HEK293 (cell line): Measurements from ENCODE around the gene DNAH8.

Experiments
- KLF10 ChIP-seq: fragments of 450-650 bp; IDR thresholded peaks from 2 replicates; pipeline ENCODE4 v1.5.1; 2018; ENCODE audit warnings: missing biosample characterization, mild to moderate bottlenecking, missing genetic modification characterization
- ZNF155 ChIP-seq: fragments of 450-650 bp; formaldehyde crosslinking; IDR thresholded peaks from 2 replicates; pipeline ENCODE4 v1.5.1; 2016; ENCODE audit warnings: missing biosample characterization, missing genetic modification characterization
- ZNF24 ChIP-seq: fragments of 450-650 bp; formaldehyde crosslinking; IDR thresholded peaks from 2 replicates; pipeline ENCODE4 v1.5.1; 2016; ENCODE audit warnings: missing biosample characterization, missing genetic modification characterization
- ZNF311 ChIP-seq: fragments of 450-650 bp; formaldehyde crosslinking; IDR thresholded peaks from 2 replicates; pipeline ENCODE4 v1.5.1; 2017; ENCODE audit warnings: missing biosample characterization, missing genetic modification characterization, borderline replicate concordance
- ZNF654 ChIP-seq: fragments of 450-650 bp; formaldehyde crosslinking; IDR thresholded peaks from 2 replicates; pipeline ENCODE4 v1.5.1; 2016; ENCODE audit warnings: low read depth, missing biosample characterization, missing genetic modification characterization
- ZNF670 ChIP-seq: fragments of 450-650 bp; formaldehyde crosslinking; IDR thresholded peaks from 2 replicates; pipeline ENCODE4 v1.5.1; 2016; ENCODE audit warnings: missing biosample characterization, missing genetic modification characterization, low read depth
- TF ChIP-seq, protein P1 (sequence below): fragments of 450-650 bp; formaldehyde crosslinking; IDR thresholded peaks from 2 replicates; pipeline ENCODE4 v1.5.1; 2016; ENCODE audit warnings: missing biosample characterization, missing genetic modification characterization

DNA sequence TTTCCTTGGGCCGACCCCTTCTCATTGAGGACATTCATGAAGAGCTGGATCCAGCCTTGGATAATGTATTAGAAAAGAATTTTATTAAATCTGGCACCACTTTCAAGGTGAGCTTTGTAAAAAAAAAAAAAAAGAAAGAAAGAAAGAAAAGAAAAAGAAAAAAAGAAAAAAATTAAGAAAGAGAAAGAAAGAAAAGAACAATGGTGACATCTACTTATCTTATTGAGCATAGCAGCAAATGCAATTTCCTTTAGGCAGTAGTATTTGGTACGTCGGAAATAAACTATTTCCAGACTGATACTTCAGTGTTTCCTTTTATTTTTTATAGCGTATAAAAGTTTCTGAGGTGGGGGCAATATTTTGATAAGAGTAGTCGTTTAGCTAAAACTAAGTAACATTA, 214.4 kb downstream of the DNAH8 start:
- TF ChIP-seq ZNF311 (tag by site-specific recombination): no peak
- TF ChIP-seq ZNF155 (tag by site-specific recombination): no peak
- no peak for TF ChIP-seq ZNF24 (tag by site-specific recombination)
- TF ChIP-seq ZNF670 (tag by site-specific recombination): no peak
- TF ChIP-seq, protein P1, sequence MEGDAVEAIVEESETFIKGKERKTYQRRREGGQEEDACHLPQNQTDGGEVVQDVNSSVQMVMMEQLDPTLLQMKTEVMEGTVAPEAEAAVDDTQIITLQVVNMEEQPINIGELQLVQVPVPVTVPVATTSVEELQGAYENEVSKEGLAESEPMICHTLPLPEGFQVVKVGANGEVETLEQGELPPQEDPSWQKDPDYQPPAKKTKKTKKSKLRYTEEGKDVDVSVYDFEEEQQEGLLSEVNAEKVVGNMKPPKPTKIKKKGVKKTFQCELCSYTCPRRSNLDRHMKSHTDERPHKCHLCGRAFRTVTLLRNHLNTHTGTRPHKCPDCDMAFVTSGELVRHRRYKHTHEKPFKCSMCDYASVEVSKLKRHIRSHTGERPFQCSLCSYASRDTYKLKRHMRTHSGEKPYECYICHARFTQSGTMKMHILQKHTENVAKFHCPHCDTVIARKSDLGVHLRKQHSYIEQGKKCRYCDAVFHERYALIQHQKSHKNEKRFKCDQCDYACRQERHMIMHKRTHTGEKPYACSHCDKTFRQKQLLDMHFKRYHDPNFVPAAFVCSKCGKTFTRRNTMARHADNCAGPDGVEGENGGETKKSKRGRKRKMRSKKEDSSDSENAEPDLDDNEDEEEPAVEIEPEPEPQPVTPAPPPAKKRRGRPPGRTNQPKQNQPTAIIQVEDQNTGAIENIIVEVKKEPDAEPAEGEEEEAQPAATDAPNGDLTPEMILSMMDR (tag by site-specific recombination): peak; percentile 53; the same call in 1 of the 2 replicates
- TF ChIP-seq ZNF654 (tag by site-specific recombination): 0 out of 2 replicates have a peak, but pooled peaks have one; percentile 10
- TF ChIP-seq KLF10: no peak
